T-helper 2 cell (primary cell): Measurements from ENCODE around the gene PSMB10.

Experiments
- DNase-seq, 5 experiments: peaks; one replicate each; pipeline versions ENCODE4 v3.0.0 to v3.0.0-alpha.2; 2012 to 2022

PSMB10 gene

GRCh38 chr16:67888331-67888730 lies 48.3 kb downstream of the PSMB10 start:
- no peak for DNase-seq

- no peak for DNase-seq
Observed at GRCh38 chr16:67886387-67886786, 50.3 kb downstream of the PSMB10 start.

- no peak for DNase-seq
Observed at GRCh38 chr16:67885976-67886375, 50.7 kb downstream of the PSMB10 start.

- DNase-seq: no peak
Observed at GRCh38 chr16:67885545-67885944, 51.1 kb downstream of the PSMB10 start.

- no peak for DNase-seq
Observed at GRCh38 chr16:67884684-67885083, 52.0 kb downstream of the PSMB10 start, which contains the start of gene NRN1L. TSS of gene NRN1L (plus strand) at chr16:67884885. CDS start at chr16:67884904, 19 bp downstream.
